ENCODE results near the gene SCN5A. TPM values are rescaled to one million over a fixed set of nuclear protein-coding genes. Genes with fewer than 3 reads are reported as not detected.
"Not testable (repeated sequence)": the region's sequence is repeated elsewhere in the genome, so short reads cannot be mapped to it uniquely, and the experiment has no call there.

The SCN5A gene
- total and polyA plus RNA-seq, 2 donors (not counting 1 experiment from before 2014, with no cell fraction given) = 0.20 to 0.37 TPM

- ChIA-PET CTCF (no interaction called here), POLR2A (no interaction called here)
- DNase-seq (no peak), ATAC-seq (ENCODE audit: low read depth) (no peak)
- no peaks in the 10 kb centered on the region for H3K9me3 Mint-ChIP-seq (ENCODE audit: insufficient read depth)
- TF ChIP-seq EZH2 (IDR thresholded peaks at IDR 0.05; ENCODE audit: borderline replicate concordance, insufficient read depth, low read depth, low read length, poor library complexity, severe bottlenecking) = no peak
- no peak for TF ChIP-seq CTCF (IDR thresholded peaks at IDR 0.05)
- Histone ChIP-seq H3K27me3 (replicated peaks in 1 of 4; ENCODE audit: control extremely low read depth in 1 of 4, control insufficient read depth in 3 of 4, insufficient read depth in 4 of 4, low read length in 3 of 4) (no peaks in the 10 kb centered on the region), H3K27ac (ENCODE audit: low read length in 2 of 2) (no peak overlapping the region), H3K4me2 (replicated peaks; ENCODE audit: low read depth, low read length, poor library complexity, severe bottlenecking) (no peak overlapping the region), H3K36me3 (replicated peaks in 1 of 2; ENCODE audit: control extremely low read depth in 1 of 2, control insufficient read depth in 1 of 2, extremely low read depth in 1 of 2, insufficient read depth in 2 of 2, low read length in 1 of 2) (no peaks in the 10 kb centered on the region), H3K9me3 (ENCODE audit: control extremely low read depth in 1 of 3, control insufficient read depth in 2 of 3, insufficient read depth in 1 of 3, low read length in 2 of 3) (peaks cover 0 to 11% (median 0%) of the 10 kb centered on the region in 3 donors), H3K79me2 (ENCODE audit: control insufficient read depth, insufficient read depth, low read length) (no peaks in the 10 kb centered on the region), H3K4me1 (ENCODE audit: control insufficient read depth in 2 of 2, insufficient read depth in 2 of 2, low read length in 2 of 2) (no peaks in the 10 kb centered on the region), H3K9ac (ENCODE audit: low read length) (no peak overlapping the region), H2AFZ (ENCODE audit: insufficient read depth, low read depth, low read length, poor library complexity, severe bottlenecking) (no peak overlapping the region), H4K20me1 (ENCODE audit: control insufficient read depth, insufficient read depth, low read length, poor library complexity, severe bottlenecking) (no peaks in the 10 kb centered on the region), H3K4me3 (ENCODE audit: control extremely low read depth in 1 of 5, extremely low read depth in 1 of 5, insufficient read depth in 1 of 5, low read depth in 2 of 5, low read length in 4 of 5) (no peak overlapping the region)
- no CpG with 5 or more reads among the region's 3 CpGs for WGBS (ENCODE audit: insufficient coverage)
- no peak overlapping the region for H3K27ac Mint-ChIP-seq
- no peak overlapping the region for H3K4me3 Mint-ChIP-seq
- H3K4me1 Mint-ChIP-seq = no peaks in the 10 kb centered on the region
- intact Hi-C loops (cut with micrococcal nuclease) = no loop called here
- H3K27me3 Mint-ChIP-seq = peaks cover 3% of the 10 kb centered on the region
Measured at GRCh38 chr3:38573111-38573510, 76.4 kb downstream of the SCN5A start.

- Histone ChIP-seq H3K4me3 (ENCODE audit: control extremely low read depth in 1 of 5, extremely low read depth in 1 of 5, insufficient read depth in 1 of 5, low read depth in 2 of 5, low read length in 4 of 5) (no peak overlapping the region), H3K4me1 (ENCODE audit: control insufficient read depth in 2 of 2, insufficient read depth in 2 of 2, low read length in 2 of 2) (no peaks in the 10 kb centered on the region), H2AFZ (ENCODE audit: insufficient read depth, low read depth, low read length, poor library complexity, severe bottlenecking) (no peak overlapping the region), H3K4me2 (replicated peaks; ENCODE audit: low read depth, low read length, poor library complexity, severe bottlenecking) (no peak overlapping the region), H3K9me3 (ENCODE audit: control extremely low read depth in 1 of 3, control insufficient read depth in 2 of 3, insufficient read depth in 1 of 3, low read length in 2 of 3) (no peaks in the 10 kb centered on the region), H3K36me3 (replicated peaks in 1 of 2; ENCODE audit: control extremely low read depth in 1 of 2, control insufficient read depth in 1 of 2, extremely low read depth in 1 of 2, insufficient read depth in 2 of 2, low read length in 1 of 2) (no peaks in the 10 kb centered on the region), H4K20me1 (ENCODE audit: control insufficient read depth, insufficient read depth, low read length, poor library complexity, severe bottlenecking) (no peaks in the 10 kb centered on the region), H3K79me2 (ENCODE audit: control insufficient read depth, insufficient read depth, low read length) (no peaks in the 10 kb centered on the region), H3K9ac (ENCODE audit: low read length) (no peak overlapping the region), H3K27ac (ENCODE audit: low read length in 2 of 2) (no peak overlapping the region), H3K27me3 (replicated peaks in 1 of 4; ENCODE audit: control extremely low read depth in 1 of 4, control insufficient read depth in 3 of 4, insufficient read depth in 4 of 4, low read length in 3 of 4) (no peaks in the 10 kb centered on the region)
- H3K9me3 Mint-ChIP-seq (ENCODE audit: insufficient read depth) = no peaks in the 10 kb centered on the region
- ChIA-PET CTCF (no interaction called here), POLR2A (no interaction called here)
- intact Hi-C loops (cut with micrococcal nuclease) = no loop called here
- WGBS (ENCODE audit: insufficient coverage) = 87% methylated on average over 4 of the region's 4 CpGs
- DNase-seq (no peak), ATAC-seq (ENCODE audit: low read depth) (no peak)
- TF ChIP-seq EZH2 (IDR thresholded peaks at IDR 0.05; ENCODE audit: borderline replicate concordance, insufficient read depth, low read depth, low read length, poor library complexity, severe bottlenecking) (no peak), CTCF (IDR thresholded peaks at IDR 0.05) (no peak)
- H3K4me1 Mint-ChIP-seq = no peaks in the 10 kb centered on the region
- no peaks in the 10 kb centered on the region for H3K27me3 Mint-ChIP-seq
- no peak overlapping the region for H3K27ac Mint-ChIP-seq
- no peak overlapping the region for H3K4me3 Mint-ChIP-seq
Measured at GRCh38 chr3:38567498-38567897, 82.0 kb downstream of the SCN5A start.

GRCh38 chr3:38566794-38567193 is 82.7 kb downstream of the SCN5A start:
- H3K4me3 Mint-ChIP-seq; intact Hi-C loops (cut with micrococcal nuclease); H3K27me3 Mint-ChIP-seq; H3K4me2 ChIP-seq (replicated peaks; ENCODE audit: low read depth, low read length, poor library complexity, severe bottlenecking); H3K36me3 ChIP-seq (replicated peaks in 1 of 2; ENCODE audit: control extremely low read depth in 1 of 2, control insufficient read depth in 1 of 2, extremely low read depth in 1 of 2, insufficient read depth in 2 of 2, low read length in 1 of 2); H3K27ac Mint-ChIP-seq; H3K4me1 ChIP-seq (ENCODE audit: control insufficient read depth in 2 of 2, insufficient read depth in 2 of 2, low read length in 2 of 2); CTCF ChIA-PET; H3K27me3 ChIP-seq (replicated peaks in 1 of 4; ENCODE audit: control extremely low read depth in 1 of 4, control insufficient read depth in 3 of 4, insufficient read depth in 4 of 4, low read length in 3 of 4); POLR2A ChIA-PET; H3K4me3 ChIP-seq (ENCODE audit: control extremely low read depth in 1 of 5, extremely low read depth in 1 of 5, insufficient read depth in 1 of 5, low read depth in 2 of 5, low read length in 4 of 5); H3K4me1 Mint-ChIP-seq; H3K27ac ChIP-seq (ENCODE audit: low read length in 2 of 2); H3K9me3 ChIP-seq (ENCODE audit: control extremely low read depth in 1 of 3, control insufficient read depth in 2 of 3, insufficient read depth in 1 of 3, low read length in 2 of 3); H3K9ac ChIP-seq (ENCODE audit: low read length); H3K79me2 ChIP-seq (ENCODE audit: control insufficient read depth, insufficient read depth, low read length); ATAC-seq (ENCODE audit: low read depth); H2AFZ ChIP-seq (ENCODE audit: insufficient read depth, low read depth, low read length, poor library complexity, severe bottlenecking); H4K20me1 ChIP-seq (ENCODE audit: control insufficient read depth, insufficient read depth, low read length, poor library complexity, severe bottlenecking); DNase-seq; H3K9me3 Mint-ChIP-seq (ENCODE audit: insufficient read depth): not testable (repeated sequence)
- 90% methylated on average over 3 of the region's 7 CpGs for WGBS (ENCODE audit: insufficient coverage)
